GM12878 (cell line): ENCODE data around the gene RNU6-1.

Experiments
- POU2F2 ChIP-seq: IDR thresholded peaks from 3 replicates; pipeline ENCODE4 v1.6.1; 2011; ENCODE audit warnings: low read depth, mild to moderate bottlenecking, low read length, borderline replicate concordance
- ZSCAN29 ChIP-seq: fragments of 450-650 bp; IDR thresholded peaks from 2 replicates; pipeline ENCODE4 v1.6.1; 2017; ENCODE audit warnings: mild to moderate bottlenecking, moderate library complexity

DNA sequence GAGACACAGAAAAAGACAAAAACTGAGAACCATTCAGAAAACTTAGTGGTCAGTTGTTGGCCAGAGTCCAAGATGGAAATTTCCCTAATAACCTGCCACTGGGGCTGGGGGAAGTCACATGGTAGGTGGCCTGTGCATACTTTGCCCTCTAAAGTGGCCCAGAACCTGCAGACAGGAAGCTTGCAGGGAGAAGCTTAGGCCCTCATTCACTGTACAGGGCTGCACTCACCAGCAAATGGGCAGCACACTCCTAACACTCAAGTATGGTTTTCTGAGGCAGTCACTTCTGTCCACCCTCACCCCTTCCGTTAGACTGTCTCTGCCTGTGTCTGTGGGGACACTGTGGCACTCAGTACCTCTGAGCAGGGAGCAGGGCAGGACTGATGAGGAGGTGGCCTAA is 14.5 kb upstream of the RNU6-1 start:
- no peak for TF ChIP-seq POU2F2
- no peak for TF ChIP-seq ZSCAN29
